NT2/D1 (cell line): ENCODE results near the gene PRKN.

Source experiments
- DNase-seq: peaks from one replicate; pipeline ENCODE4 v3.0.0-alpha.2; 2011; ENCODE audit warnings: low read depth, low spot score
- H3K27me3 ChIP-seq: 2 replicates; pipeline ENCODE4 v1.6.0; 2011; ENCODE audit warnings: mild to moderate bottlenecking; ENCODE audit not compliant: insufficient read length, insufficient read depth
- H3K36me3 ChIP-seq: 2 replicates; pipeline ENCODE4 v1.6.1; 2011; ENCODE audit warnings: mild to moderate bottlenecking, low read length, mixed read lengths; ENCODE audit not compliant: insufficient read depth, insufficient read length
- H3K4me1 ChIP-seq: 2 replicates; pipeline ENCODE4 v1.5.1; 2011; ENCODE audit not compliant: insufficient read depth, insufficient read length
- H3K4me3 ChIP-seq: 2 replicates; pipeline ENCODE4 v1.5.1; 2011; ENCODE audit warnings: low read depth; ENCODE audit not compliant: insufficient read length
- H3K9ac ChIP-seq: 2 replicates; pipeline ENCODE4 v1.6.0; 2011; ENCODE audit warnings: low read depth; ENCODE audit not compliant: insufficient read length
- H3K9me3 ChIP-seq: 2 replicates; pipeline ENCODE4 v1.5.1; 2011; ENCODE audit warnings: mild to moderate bottlenecking, low read length; ENCODE audit not compliant: insufficient read depth
- SUZ12 ChIP-seq: IDR thresholded peaks from 2 replicates; pipeline ENCODE4 v1.6.1; 2011; ENCODE audit not compliant: insufficient read length, insufficient read depth; ENCODE audit errors: extremely low read depth
- YY1 ChIP-seq: IDR thresholded peaks from 2 replicates; pipeline ENCODE4 v1.6.1; 2011; ENCODE audit not compliant: insufficient read length, insufficient read depth
- ZNF274 ChIP-seq: IDR thresholded peaks from 2 replicates; pipeline ENCODE4 v1.6.1; 2011; ENCODE audit warnings: mild to moderate bottlenecking, low read depth, low read length

Gene PRKN

GRCh38 chr6:162050579-162050978 is 677.0 kb downstream of the PRKN start:
- Histone ChIP-seq H3K9ac (no peak overlapping the region), H3K9me3 (no peaks in the 10 kb centered on the region), H3K27me3 (no peaks in the 10 kb centered on the region), H3K36me3 (no peaks in the 10 kb centered on the region), H3K4me3 (no peak overlapping the region), H3K4me1 (no peaks in the 10 kb centered on the region)
- TF ChIP-seq ZNF274 (no peak), SUZ12 (no peak), YY1 (no peak)
- no peak for DNase-seq

GRCh38 chr6:162046324-162046723 is 681.2 kb downstream of the PRKN start:
- Histone ChIP-seq H3K9me3 (no peaks in the 10 kb centered on the region), H3K36me3 (no peaks in the 10 kb centered on the region), H3K27me3 (no peaks in the 10 kb centered on the region), H3K4me3 (no peak overlapping the region), H3K4me1 (no peaks in the 10 kb centered on the region), H3K9ac (no peak overlapping the region)
- DNase-seq: no peak
- TF ChIP-seq ZNF274 (no peak), SUZ12 (no peak), YY1 (no peak)

- no peaks in the 10 kb centered on the region for H3K36me3 ChIP-seq
- no peaks in the 10 kb centered on the region for H3K4me1 ChIP-seq
- H3K4me3 ChIP-seq: no peak overlapping the region
- no peaks in the 10 kb centered on the region for H3K9me3 ChIP-seq
- TF ChIP-seq ZNF274 (no peak), YY1 (no peak), SUZ12 (no peak)
- no peaks in the 10 kb centered on the region for H3K27me3 ChIP-seq
- H3K9ac ChIP-seq: no peak overlapping the region
- no peak for DNase-seq
Observed at GRCh38 chr6:162032620-162033019, 694.9 kb downstream of the PRKN start.

- DNase-seq: no peak
- no peaks in the 10 kb centered on the region for H3K36me3 ChIP-seq
- no peaks in the 10 kb centered on the region for H3K4me1 ChIP-seq
- H3K27me3 ChIP-seq: no peaks in the 10 kb centered on the region
- H3K9me3 ChIP-seq: no peaks in the 10 kb centered on the region
- H3K9ac ChIP-seq: no peak overlapping the region
- H3K4me3 ChIP-seq: no peak overlapping the region
- TF ChIP-seq ZNF274: no peak
- no peak for TF ChIP-seq SUZ12
- no peak for TF ChIP-seq YY1
Observed at GRCh38 chr6:162029873-162030576, 697.5 kb downstream of the PRKN start.

GRCh38 chr6:162026843-162027242 is 700.7 kb downstream of the PRKN start:
- no peak for DNase-seq
- Histone ChIP-seq H3K27me3 (no peaks in the 10 kb centered on the region), H3K4me1 (no peaks in the 10 kb centered on the region), H3K9me3 (no peaks in the 10 kb centered on the region), H3K9ac (no peak overlapping the region), H3K36me3 (no peaks in the 10 kb centered on the region), H3K4me3 (no peak overlapping the region)
- TF ChIP-seq YY1 (no peak), SUZ12 (no peak), ZNF274 (no peak)

- Histone ChIP-seq H3K9ac (no peak overlapping the region), H3K27me3 (no peaks in the 10 kb centered on the region), H3K36me3 (no peaks in the 10 kb centered on the region), H3K4me1 (no peaks in the 10 kb centered on the region), H3K9me3 (no peaks in the 10 kb centered on the region), H3K4me3 (no peak overlapping the region)
- no peak for DNase-seq
- TF ChIP-seq ZNF274 (no peak), SUZ12 (no peak), YY1 (no peak)
Observed at GRCh38 chr6:162026031-162026430, 701.5 kb downstream of the PRKN start.

GRCh38 chr6:162019349-162019748 is 708.2 kb downstream of the PRKN start:
- Histone ChIP-seq H3K9me3 (no peaks in the 10 kb centered on the region), H3K4me3 (no peak overlapping the region), H3K27me3 (no peaks in the 10 kb centered on the region), H3K9ac (no peak overlapping the region), H3K36me3 (no peaks in the 10 kb centered on the region), H3K4me1 (no peaks in the 10 kb centered on the region)
- TF ChIP-seq YY1 (no peak), SUZ12 (no peak), ZNF274 (no peak)
- DNase-seq: no peak
